Right renal pelvis (tissue), 4 donors: ENCODE results near the gene EMD. TPM values are rescaled to one million over a fixed set of nuclear protein-coding genes. Genes with fewer than 3 reads are reported as not detected.
"Not testable (repeated sequence)": the region's sequence is repeated elsewhere in the genome, so short reads cannot be mapped to it uniquely, and the experiment has no call there.

Source experiments
- DNase-seq, 4 donors: peaks; one replicate each; pipeline ENCODE4 v3.0.0-alpha.2; 2013; ENCODE audit warnings: low read depth in 4 of 4, low spot score in 3 of 4, missing footprints in 1 of 4
- polyA plus RNA-seq, 4 donors: library from polyadenylated mRNA; unstranded; fragments of 120-200 nt; gene quantifications; one replicate each; pipeline ENCODE4 v1.2.1, GENCODE V29; 2013; ENCODE audit not compliant: insufficient read length in 4 of 4

EMD gene
- polyA plus RNA-seq = 10 to 100 TPM; 68.7 to 96.7 (median 74.0) TPM

DNA sequence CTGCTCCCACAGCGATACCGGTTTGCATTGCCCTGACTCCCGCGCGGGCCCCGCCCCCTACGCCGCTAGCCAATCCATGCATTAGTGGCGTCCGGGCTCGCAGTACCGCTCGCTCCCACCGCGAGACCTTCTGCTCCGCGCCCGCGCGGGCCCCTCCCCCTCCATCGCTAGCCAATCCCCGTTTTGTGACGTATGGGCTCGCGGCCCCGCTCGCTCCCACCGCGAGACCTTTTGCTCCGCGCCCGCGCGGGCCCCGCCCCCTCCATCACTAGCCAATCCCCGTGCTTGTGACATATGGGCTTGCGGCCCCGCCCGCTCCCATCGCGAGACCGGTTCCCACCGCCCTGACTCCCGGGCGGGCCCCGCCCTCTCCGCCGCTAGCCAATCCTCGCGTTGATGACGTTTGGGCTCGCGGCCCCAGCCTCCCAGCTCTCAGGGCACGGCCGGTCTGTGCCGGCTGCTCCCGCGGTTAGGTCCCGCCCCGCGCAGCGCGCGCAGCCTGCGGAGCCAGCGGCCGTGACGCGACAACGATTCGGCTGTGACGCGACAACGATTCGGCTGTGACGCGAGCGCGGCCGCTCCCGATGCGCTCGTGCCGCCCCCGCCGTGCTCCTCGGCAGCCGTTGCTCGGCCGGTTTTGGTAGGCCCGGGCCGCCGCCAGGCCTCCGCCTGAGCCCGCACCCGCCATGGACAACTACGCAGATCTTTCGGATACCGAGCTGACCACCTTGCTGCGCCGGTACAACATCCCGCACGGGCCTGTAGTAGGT lies at the start of gene EMD:
EMD (plus strand) TSS at position 497 of the 770 bp plus-strand sequence; CDS start at position 687, 190 bp downstream.
- DNase-seq = peak; percentile 87 to 90 (median 88)

DNA sequence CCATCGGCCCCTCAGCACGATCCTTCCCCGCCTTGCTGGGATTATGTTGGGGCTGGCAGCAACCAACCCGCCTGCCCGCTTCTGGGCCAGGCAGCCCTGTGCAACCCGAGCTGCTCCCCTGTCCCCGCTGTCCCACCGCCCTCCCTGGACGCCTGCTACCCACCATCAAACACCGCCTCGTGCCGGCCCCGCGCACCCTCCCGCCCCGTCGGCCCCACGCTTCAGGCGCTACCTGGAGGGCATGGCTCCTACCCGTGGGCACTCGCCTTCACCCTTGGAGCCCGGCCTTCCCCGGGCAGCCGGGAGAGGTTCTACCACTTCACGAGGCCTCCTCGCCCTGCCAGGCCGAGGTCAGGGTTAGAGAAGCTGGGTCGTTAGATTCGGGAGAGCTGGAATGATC lies 46.5 kb upstream of the EMD start:
- no peak for DNase-seq

DNA sequence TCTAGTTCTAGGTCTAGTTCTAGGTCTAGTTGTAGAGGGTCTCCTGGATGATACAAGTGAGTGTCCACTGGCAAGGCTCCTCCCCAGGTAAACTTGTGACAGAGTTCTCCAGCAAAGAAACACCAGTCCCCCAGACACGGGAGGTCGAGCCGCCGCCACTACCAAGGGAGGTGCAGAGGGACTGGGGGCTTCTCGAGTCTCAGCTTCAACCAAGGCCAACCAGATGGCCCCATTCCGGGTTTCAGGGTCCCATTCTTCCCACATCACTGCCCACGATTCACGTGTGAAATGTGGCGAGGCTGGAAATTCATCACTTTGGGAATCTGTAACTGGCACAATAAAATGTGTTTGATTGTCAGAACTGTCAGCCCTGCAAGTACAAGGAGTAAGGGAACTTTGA lies 46.0 kb upstream of the EMD start:
- DNase-seq = no peak

DNA sequence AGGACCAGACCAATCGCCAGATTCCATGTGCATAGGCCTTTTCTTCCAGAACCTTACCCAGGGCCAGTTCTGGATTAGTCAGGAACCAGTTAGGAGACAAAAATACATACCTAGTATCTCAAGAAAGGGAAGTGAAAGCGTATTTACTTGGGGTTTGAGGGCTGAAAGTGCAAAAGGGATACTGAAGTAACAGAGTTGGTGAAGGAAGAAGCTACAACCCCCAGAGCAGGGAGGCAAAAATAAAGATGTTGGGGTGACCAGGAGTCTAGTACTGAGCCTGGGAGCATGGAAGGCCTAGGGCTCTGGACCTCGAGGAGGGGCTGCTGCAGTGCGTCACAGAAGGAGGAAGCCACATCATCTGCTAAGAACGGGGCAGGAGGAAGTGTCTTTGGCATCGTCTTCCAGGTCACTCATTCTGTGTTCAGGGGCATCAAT lies 45.2 kb upstream of the EMD start:
- no peak for DNase-seq

DNA sequence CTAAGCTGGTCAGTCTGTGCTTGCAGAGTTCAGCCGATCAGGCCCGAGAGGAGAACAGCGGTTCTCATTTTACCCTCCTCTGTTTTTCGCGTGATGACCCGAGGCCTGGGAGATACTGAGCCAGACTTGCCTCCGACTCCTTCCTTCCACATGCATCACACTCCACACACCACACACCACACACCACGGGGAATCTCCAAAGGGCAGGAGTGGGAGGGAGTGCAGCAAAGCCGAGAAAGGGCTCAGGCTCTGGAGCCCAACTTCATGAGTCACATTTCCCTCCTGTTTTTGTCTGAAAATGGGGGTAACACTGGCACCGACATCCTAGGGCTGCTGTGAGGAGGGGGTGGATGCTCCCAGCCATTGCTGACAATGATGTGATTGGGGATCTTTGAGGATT lies 44.6 kb upstream of the EMD start:
- DNase-seq = no peak

DNA sequence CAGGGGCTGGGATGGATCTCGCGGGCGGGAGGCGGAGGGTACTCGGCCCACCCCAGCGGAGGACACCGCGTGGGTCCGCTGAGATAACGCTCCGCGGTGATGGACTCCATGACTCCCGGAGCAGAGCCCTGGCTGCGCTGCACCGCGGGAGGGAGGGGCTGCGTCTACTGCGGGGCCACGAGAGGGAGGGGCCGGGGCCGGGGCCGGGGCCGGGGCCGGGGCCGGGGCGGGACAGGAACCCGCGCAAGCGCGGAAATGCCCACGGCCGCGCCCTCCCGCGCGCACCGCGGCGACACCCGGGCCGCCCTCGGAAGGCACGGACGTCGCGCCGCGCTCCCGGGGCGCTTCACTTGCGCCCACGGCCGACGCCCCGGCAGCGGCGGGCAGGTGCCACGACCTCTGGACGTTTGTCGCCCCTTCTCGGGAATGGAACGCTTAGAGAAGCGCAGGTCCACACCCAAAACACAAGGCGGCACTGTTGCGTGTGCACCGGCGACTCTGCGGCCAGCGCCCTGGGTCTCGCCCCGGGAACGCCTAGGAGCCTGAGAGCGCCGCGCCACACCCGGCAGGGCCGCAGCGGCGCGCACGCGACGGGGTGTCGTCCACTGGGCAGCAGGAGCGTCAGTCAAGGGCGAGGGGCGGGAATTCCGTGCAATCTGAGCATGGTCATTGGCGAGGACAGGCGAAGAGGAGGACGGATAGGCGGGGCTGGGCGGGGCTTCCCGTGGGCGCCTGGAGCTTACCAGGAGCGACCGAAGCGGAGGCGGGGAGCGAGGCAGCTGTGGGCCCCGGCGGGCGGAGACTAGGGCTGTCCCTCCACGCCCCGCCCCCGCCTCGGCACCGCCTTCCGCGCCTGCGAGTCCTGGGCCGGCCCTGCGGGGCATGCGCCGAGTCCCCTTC lies 37.4 kb upstream of the EMD start:
- not testable (repeated sequence) for DNase-seq

DNA sequence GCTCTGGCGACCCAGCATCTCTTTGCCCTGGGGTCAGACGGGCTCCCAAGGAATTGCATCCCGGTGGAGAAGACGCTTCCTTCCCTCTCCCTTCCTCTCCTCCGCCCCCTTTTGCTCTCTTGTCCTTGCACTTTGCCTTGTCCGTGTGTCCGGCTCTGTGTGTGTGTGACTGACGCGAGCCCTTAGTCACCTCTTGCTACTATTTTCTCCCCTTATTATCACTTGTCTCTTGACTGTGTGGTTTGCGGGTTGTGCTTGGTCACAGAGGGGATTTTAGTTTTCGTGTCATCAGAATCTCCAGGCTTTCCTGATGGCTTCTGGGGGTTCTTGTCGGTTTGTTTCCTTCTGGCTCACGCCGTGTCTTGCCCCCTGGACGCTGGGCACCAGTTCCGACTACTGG lies 36.0 kb upstream of the EMD start:
- DNase-seq = not testable (repeated sequence)

DNA sequence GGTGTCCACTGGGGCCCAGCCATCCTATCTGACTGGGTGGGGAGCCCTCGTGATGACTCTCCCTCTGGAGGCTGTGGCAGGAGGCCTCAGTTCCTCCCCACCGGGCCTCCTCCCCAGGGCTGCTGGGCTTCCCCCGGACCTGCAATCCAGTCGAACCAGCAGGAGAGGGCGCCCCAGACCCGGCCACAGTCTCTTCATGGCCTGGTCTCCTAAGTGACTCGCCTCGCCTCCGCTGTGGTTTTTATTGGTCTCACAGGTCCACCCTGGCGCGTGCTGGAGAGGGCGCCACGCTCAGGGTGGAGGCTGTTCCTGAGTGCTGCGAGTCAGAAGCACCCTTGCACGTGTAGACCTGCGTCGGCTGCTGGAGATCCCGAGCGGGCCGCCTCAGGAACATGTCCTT lies 35.5 kb upstream of the EMD start:
- not testable (repeated sequence) for DNase-seq

DNA sequence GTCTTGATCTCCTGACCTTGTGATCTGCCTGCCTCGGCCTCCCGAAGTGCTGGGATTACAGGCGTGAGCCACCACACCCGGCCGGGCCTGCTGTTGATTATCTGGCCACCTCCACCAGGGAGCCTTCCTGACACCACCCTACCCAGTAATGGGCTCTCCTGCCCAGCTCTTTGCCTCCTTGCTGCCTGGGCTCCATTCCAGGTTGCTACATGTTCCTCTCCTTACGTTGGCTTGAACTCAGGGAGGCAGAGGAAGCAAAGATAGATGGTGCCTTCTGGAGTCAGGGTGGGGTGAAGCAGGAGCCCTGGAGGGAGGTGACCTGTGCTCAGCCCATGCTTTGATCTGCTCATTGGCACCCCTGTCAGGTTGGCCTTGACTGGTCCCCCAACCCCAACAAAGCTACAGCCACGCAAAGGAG lies 31.0 kb upstream of the EMD start:
- DNase-seq = no peak

DNA sequence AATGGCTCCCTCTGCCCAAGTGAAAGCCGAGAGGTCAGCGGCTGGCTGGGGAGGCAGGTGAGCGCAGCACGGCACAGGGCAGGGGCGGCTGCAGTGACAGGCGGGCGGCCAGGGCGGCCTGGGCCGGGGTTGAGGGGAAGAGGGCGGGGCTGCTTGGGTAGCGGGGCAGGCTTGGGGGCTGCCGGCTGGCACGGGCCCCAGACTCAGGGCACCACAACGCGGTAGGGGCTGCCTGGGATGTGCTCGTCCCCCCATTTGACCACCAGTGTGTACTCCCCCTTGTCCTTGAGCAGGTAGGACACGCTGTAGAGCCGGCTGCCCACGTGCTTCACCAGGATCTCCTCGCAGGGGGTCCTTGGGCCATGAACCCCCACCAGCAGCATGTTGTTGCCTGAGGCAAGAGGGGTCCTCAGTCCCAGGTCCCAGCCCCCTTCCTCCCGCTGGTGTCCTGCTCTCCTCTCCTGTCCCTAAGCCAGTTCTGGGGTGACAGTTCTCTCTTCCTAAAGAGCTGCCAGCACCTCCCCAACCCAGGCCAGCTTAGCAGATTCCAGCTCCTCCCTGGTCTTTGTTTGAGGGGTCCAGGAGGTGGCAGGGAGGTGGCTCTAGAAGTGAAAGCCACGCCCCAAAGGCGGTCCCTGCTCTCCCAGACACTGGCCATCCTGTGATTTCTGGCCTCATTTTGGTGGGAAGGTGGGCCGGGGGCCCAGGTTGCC lies 30.3 kb upstream of the EMD start:
- no peak for DNase-seq

DNA sequence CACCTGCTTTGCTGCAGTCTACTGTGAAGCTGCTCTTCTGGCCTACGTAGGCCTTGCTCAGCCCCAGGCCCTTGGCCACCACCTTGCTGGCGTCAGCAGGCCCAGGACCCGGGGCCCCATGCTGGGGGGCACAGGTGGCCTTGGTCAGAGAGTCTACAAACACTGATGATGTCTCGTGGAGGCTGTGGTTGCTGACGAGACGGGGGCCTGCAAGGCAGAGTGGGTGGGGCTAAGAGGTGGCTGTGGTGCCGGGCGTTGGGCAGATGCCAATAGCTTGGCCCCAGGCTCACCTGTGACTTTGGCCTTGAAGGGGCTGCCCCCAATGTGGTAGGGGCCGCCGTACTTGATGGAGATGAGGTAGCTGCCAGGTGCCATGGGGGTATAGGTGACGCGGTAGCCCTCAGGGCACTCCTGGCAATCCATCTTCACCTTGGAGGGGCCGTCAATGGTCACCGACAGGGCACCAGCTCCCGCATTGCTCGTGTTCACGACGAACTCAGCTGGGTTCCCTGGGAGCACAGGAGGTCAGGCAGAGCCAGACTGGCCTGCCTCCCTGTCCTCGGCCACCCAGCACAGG lies 29.6 kb upstream of the EMD start:
- no peak for DNase-seq

DNA sequence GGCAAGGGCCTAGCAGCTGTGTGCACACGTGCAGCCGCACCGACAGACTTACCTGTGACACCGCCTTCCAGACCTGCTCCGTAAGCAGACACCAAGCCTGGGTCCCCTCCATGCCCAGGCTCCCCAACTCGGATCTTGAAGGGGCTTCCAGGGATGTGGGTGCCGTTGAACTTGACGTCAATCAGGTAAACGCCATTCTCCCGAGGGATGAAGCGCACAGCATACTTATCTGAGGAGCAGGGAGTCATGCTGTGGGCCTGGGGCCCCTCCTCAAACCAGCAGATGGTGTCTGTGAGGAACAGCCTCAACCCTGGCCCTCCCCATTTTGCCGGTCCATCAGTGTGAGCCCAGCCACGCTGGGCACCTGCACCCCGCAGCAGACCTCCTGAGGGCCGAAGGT lies 29.1 kb upstream of the EMD start:
- no peak for DNase-seq

DNA sequence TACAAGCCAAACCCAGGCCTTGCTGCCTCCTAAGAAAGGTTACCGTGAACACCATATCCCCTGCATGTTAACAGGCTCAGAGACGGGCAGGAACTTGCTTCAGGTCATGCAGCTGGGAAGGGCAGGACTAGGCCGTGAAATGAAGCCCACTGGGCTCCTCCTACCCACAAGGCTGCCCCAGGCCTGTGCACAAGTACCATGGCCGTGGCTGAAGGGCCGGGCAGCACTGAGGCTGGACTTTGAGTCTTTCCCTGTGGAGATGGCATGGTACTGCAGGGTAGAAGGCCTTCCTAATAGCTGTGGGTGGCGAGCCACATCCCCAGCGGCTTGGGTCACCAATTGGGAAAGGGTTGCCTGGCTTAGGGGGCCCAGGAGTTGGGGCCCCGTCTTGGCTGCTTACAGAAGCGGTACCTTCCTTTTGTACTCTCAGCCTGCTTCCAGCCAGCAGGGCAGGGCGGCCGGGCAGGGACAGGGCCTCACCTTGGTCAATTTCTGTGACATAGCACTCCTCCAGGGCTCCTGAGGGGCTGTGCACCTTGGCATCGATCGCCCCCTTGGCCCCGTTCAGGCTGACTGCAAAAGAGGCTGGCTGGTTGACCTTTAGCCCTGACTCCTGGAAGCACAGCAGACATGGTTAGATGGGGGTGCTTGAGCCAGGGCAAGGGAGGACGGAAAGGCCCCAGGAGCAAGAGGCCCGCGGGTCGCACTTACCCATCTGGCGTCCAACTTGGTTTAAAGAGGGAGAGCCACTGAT lies 28.5 kb upstream of the EMD start:
- DNase-seq = no peak

DNA sequence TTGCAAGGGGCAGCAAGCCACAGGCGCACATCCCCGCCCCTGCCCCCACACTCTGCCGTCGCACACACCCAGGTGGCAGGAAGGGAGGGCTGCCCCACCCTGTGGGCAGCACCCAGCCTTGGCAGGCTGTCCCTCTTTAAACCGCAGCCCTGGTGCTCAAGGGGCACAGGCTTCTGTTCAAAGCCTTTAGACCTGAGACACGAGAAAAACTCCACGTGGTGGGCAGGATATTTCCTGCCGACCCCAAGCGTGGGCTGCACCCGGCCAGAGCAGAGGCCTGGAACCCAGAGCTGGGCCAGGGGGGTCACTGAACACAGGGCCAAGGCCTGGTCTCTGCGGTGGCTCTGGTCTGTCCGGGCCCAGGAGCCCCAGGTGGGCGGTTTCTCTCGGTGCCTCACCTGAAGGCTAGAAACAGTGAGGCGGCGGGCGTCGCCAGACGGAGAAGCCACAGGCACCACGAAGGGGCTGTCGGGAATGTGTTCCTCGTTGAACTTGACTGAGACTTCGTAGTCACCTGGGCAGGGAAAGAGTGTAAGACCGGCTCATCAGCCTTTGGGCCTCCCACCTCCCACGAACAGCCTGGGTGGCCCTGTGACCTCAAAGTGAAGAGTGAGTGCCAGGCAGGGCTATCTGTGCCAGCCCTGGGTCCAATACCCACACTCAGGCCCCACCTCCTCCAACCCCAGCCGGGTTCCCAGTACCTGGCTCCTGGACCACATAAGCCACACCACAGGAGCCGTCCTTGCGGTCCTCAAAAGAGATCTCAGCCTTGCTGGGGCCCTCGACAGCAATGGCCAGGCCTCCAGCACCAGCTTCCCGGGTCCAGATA lies 27.7 kb upstream of the EMD start:
- DNase-seq = no peak

DNA sequence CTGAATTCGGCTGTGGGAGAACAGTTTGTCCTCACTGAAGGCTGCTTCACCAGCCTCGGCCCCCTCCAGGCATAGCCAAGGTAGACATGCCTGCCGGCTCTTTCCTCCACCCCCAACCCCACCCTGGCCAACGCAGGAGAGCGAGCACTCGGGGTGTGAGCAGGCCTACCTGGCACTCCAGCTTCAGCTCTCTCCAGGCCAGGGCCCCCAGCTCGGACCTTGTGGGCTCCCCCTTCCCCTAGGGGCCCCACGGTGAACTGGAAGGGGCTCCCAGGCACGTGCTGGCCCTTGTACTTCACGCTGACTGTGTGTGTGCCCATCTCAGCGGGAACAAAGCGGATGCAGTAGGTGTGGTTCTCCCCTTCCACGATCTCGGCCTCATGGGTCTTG lies 27.1 kb upstream of the EMD start:
- DNase-seq = no peak

DNA sequence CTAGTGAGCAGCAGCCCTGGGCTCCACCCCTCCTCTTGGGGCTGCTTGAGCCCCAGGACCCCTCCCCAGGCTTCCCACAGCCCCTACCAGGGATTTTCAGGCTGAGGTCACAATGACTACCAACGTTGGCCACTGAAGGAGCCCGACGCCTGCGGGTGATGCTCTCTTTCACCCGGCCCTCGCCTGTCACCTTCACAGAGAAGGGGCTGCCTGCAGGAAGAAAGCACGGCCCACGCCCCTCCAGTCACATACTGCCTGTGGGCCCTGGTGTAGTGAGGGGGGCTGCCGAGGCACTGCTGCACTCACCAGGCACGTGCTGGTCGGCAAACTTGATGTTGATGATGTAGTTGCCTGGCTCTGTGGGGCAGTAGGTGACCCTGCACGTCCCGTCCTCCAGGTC lies 26.6 kb upstream of the EMD start:
- no peak for DNase-seq

DNA sequence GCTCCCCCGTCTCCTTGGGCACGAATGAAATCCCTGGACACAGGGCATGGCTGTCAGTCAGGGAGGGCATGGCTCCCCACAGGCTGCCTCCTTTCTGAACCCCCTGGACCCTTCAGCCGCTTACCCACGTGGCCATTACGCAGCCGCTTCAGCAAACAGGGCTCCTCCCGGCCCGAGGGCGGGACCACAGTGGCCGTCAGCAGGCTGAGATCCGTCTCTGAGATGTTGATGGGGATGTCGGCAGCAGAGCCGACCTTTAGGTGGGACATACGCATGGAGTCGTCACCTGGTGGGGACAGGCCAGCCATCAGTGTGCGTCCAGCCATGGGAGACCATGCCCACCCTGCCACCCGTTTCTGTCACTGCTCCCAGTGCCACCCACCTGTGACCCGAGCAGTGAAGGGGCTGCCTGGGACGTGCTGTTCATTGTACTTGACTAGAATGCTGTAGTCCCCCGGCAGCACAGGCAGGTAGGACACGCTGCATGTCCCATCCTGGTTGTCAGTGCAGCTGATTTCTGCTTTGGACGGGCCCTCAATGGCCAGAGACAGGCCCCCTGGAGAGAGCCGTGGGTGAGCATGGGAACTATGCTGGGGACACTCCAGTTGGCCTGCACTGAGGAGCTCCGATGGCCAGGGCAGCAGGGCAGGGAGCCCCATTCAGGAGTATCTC lies 25.8 kb upstream of the EMD start:
- DNase-seq = no peak

DNA sequence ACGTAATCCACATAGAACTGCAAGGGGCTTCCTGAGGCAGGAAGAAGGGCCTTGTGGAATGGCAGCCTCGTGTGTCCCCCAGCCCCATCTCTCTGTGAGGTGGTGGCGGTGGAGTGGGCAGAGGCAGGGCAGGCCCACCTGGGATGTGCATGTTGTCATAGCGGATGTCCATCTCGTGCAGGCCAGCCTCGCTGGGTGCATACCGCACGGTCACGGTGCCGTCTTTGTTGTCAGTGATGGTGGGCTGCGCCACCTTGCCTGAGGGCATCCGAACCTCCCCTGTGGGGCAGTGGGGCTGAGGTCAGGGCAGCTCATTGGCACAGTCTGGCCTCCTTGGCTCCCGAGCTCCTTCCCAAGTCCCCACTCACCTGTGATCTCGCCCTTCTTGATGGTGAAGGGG lies 25.1 kb upstream of the EMD start:
- no peak for DNase-seq

DNA sequence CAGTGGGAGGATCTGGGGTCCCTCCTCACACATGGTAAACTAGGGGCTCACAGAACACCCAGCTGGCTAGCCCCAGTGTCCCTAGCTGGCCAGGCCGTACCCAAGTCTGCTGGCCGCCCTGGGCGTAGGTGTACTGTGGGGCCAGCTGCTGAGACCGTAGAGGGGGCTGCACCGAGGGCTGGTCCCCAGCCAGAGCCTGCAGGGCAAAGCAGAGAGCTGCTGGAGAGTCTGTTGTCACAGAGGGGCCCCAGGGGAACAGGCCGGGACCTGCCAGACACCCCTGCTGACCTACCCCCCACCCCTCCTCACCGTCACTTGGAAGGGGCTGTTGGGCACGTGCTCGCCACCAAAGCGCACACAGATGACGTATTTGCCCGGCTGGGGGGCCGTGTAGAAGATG lies 24.6 kb upstream of the EMD start:
- DNase-seq = no peak
